HFFc6 (cell line): ENCODE results near the gene SHC2. TPM values are rescaled to one million over a fixed set of nuclear protein-coding genes. Genes with fewer than 3 reads are reported as not detected.

ENCODE experiments used
- DNase-seq: peaks from one replicate; pipeline ENCODE4 v3.0.0-alpha.2; 2018
- H3K27ac Mint-ChIP-seq: 2 replicates; pipeline ENCODE4 v1.8.0; 2020; ENCODE audit warnings: mild to moderate bottlenecking, mixed read lengths
- H3K27me3 Mint-ChIP-seq: 2 replicates; pipeline ENCODE4 v1.8.0; 2021; ENCODE audit warnings: mild to moderate bottlenecking, moderate library complexity, mixed read lengths; ENCODE audit not compliant: insufficient read depth
- H3K36me3 Mint-ChIP-seq: 2 replicates; pipeline ENCODE4 v1.8.0; 2021; ENCODE audit warnings: low read depth, mixed read lengths
- H3K4me1 Mint-ChIP-seq: 2 replicates; pipeline ENCODE4 v1.8.0; 2020; ENCODE audit warnings: low read depth, mixed read lengths
- H3K4me3 Mint-ChIP-seq: 2 replicates; pipeline ENCODE4 v1.8.0; 2020; ENCODE audit warnings: mild to moderate bottlenecking, moderate library complexity, mixed read lengths
- H3K9me3 Mint-ChIP-seq: 2 replicates; pipeline ENCODE4 v1.8.0; 2020; ENCODE audit warnings: mild to moderate bottlenecking, mixed read lengths
- CTCF ChIP-seq: fragments of 200-600 bp; sonication (generic); IDR thresholded peaks from 2 replicates; pipeline ENCODE4 v1.5.0; 2021; ENCODE audit warnings: antibody characterized with exemption, mild to moderate bottlenecking
- total RNA-seq, 6 experiments: library from RNA; stranded (reverse); fragmentation: NEBNext Ultra II Directional; extraction: Animal tissue kit (Norgen Biotek cat#: 25700); gene quantifications; 2 replicates in 1 of 6; 3 replicates in 5 of 6; pipeline ENCODE4 v1.2.3, GENCODE V29; 2021

Gene SHC2
- total RNA-seq, 6 experiments from 2014 or later: not detected

- Mint-ChIP-seq H3K9me3 (peaks cover 24% of the 10 kb centered on the region), H3K4me3 (no peak overlapping the region), H3K27me3 (peaks cover 2% of the 10 kb centered on the region; the same call in 1 of the 2 replicates), H3K27ac (no peak overlapping the region), H3K36me3 (no peaks in the 10 kb centered on the region), H3K4me1 (no peaks in the 10 kb centered on the region)
- no peak for DNase-seq
- no peak for TF ChIP-seq CTCF
Observed at GRCh38 chr19:438416-438958, 22.3 kb downstream of the SHC2 start.

- peaks cover 2% of the 10 kb centered on the region; the same call in 1 of the 2 replicates for H3K27me3 Mint-ChIP-seq
- TF ChIP-seq CTCF: no peak
- no peaks in the 10 kb centered on the region for H3K4me1 Mint-ChIP-seq
- no peak overlapping the region for H3K27ac Mint-ChIP-seq
- H3K9me3 Mint-ChIP-seq: peaks cover 22% of the 10 kb centered on the region
- no peaks in the 10 kb centered on the region for H3K36me3 Mint-ChIP-seq
- no peak for DNase-seq
- H3K4me3 Mint-ChIP-seq: no peak overlapping the region
Observed at GRCh38 chr19:437041-437440, 23.8 kb downstream of the SHC2 start.

GRCh38 chr19:436413-436950 lies 24.4 kb downstream of the SHC2 start:
- Mint-ChIP-seq H3K4me1 (no peaks in the 10 kb centered on the region), H3K27ac (no peak overlapping the region), H3K36me3 (no peaks in the 10 kb centered on the region), H3K4me3 (no peak overlapping the region), H3K27me3 (peaks cover 2% of the 10 kb centered on the region; the same call in 1 of the 2 replicates), H3K9me3 (peaks cover 16% of the 10 kb centered on the region)
- DNase-seq: no peak
- no peak for TF ChIP-seq CTCF

GRCh38 chr19:435707-436412 lies 25.0 kb downstream of the SHC2 start:
- no peak for TF ChIP-seq CTCF
- H3K27ac Mint-ChIP-seq: no peak overlapping the region
- no peaks in the 10 kb centered on the region for H3K4me1 Mint-ChIP-seq
- peaks cover under 1% of the 10 kb centered on the region; the same call in 1 of the 2 replicates for H3K27me3 Mint-ChIP-seq
- peaks cover 4% of the 10 kb centered on the region; the same call in 1 of the 2 replicates for H3K36me3 Mint-ChIP-seq
- DNase-seq: no peak
- peaks cover 15% of the 10 kb centered on the region for H3K9me3 Mint-ChIP-seq
- no peak overlapping the region for H3K4me3 Mint-ChIP-seq

- no peak for DNase-seq
- Mint-ChIP-seq H3K27ac (no peak overlapping the region), H3K4me1 (no peaks in the 10 kb centered on the region), H3K27me3 (no peaks in the 10 kb centered on the region), H3K36me3 (peaks cover 7% of the 10 kb centered on the region; the same call in 1 of the 2 replicates), H3K4me3 (no peak overlapping the region), H3K9me3 (peaks cover 19% of the 10 kb centered on the region)
- TF ChIP-seq CTCF: no peak
Observed at GRCh38 chr19:435056-435706, 25.7 kb downstream of the SHC2 start.
